Measurements from ENCODE around the gene HEATR3.

DNA sequence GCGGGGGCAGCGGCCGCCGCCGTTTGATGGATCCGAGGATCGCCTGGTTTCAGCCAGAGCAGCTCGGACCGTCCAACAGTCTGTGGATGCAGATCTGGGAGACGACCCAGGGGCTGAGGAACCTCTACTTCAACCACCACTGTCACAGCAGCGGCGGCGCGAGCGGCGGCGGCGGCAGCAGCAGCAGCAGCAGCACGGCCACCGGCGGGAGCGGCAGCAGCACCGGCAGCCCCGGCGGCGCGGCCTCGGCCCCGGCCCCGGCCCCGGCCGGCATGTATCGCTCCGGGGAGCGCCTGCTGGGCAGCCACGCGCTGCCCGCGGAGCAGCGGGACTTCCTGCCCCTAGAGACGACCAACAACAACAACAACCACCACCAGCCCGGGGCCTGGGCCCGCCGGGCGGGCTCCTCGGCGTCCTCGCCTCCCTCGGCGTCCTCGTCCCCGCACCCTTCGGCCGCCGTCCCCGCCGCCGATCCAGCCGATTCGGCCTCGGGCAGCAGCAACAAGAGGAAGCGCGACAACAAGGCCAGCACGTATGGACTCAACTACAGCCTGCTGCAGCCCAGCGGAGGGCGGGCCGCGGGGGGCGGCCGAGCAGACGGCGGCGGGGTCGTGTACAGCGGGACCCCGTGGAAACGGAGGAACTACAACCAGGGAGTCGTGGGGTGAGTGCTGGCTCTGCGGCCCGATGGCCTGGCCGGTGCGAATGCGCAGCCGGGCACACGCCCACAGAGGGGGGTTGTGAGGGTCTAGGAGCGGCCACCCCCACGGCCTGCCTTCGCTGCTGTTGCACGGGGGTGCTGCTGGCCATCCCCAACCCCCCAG lies 88.0 kb downstream of the HEATR3 start:
- no peak for TF ChIP-seq EP300 (IDR thresholded peaks at IDR 0.05)
- TF ChIP-seq MAZ (IDR thresholded peaks at IDR 0.05; ENCODE audit: borderline replicate concordance, low read depth, low read length), result no peak
- no peak for TF ChIP-seq REST (IDR thresholded peaks at IDR 0.05)
- no peak for TF ChIP-seq GATA3 (IDR thresholded peaks at IDR 0.05; ENCODE audit: borderline replicate concordance)
- no peak for TF ChIP-seq MAFK (IDR thresholded peaks at IDR 0.05; ENCODE audit: partially characterized antibody)
- no peak for TF ChIP-seq MAX (IDR thresholded peaks at IDR 0.05)
- no peak for TF ChIP-seq USF2 (IDR thresholded peaks at IDR 0.05)
- no peak for TF ChIP-seq FOSL2 (IDR thresholded peaks at IDR 0.05)
- no peak for TF ChIP-seq FOSL2 (CRISPR knock-in tag; IDR thresholded peaks at IDR 0.05)
- TF ChIP-seq, protein P1, sequence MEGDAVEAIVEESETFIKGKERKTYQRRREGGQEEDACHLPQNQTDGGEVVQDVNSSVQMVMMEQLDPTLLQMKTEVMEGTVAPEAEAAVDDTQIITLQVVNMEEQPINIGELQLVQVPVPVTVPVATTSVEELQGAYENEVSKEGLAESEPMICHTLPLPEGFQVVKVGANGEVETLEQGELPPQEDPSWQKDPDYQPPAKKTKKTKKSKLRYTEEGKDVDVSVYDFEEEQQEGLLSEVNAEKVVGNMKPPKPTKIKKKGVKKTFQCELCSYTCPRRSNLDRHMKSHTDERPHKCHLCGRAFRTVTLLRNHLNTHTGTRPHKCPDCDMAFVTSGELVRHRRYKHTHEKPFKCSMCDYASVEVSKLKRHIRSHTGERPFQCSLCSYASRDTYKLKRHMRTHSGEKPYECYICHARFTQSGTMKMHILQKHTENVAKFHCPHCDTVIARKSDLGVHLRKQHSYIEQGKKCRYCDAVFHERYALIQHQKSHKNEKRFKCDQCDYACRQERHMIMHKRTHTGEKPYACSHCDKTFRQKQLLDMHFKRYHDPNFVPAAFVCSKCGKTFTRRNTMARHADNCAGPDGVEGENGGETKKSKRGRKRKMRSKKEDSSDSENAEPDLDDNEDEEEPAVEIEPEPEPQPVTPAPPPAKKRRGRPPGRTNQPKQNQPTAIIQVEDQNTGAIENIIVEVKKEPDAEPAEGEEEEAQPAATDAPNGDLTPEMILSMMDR (IDR thresholded peaks at IDR 0.05), result no peak
- TF ChIP-seq POLR2A (IDR thresholded peaks at IDR 0.05; ENCODE audit: low read length), result no peak
